ENCODE results near the gene HAO1.

The HAO1 gene

DNA sequence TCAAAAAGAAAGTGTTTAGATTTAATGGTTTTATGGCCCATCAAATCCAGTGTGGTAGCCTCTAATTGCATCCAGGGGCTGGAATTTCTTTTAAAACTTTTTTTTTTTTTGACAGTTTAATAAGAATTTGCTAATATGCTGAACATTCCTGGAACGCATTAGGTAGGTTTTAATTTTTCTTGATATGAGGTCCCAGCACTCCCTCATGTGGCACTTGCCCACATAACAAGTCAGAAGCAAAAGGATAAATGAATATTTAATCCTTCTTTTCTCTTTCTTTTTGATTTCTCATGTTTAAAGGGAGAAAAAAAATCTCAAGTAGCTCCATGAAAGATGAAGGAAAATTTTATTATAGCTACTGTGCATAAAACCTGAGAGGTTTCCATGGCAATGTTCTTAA, 13.5 kb downstream of the HAO1 start:
- no peak for DNase-seq (ENCODE audit: low read depth in 2 of 2)

- DNase-seq (ENCODE audit: low read depth in 2 of 2), result no peak
Measured at GRCh38 chr20:7926323-7926722, 13.9 kb downstream of the HAO1 start.

- no peak for DNase-seq (ENCODE audit: low read depth in 2 of 2)
Measured at GRCh38 chr20:7924692-7925091, 15.6 kb downstream of the HAO1 start.

GRCh38 chr20:7916648-7917047, 23.6 kb downstream of the HAO1 start:
- no peak for DNase-seq (ENCODE audit: low read depth in 2 of 2)

GRCh38 chr20:7912551-7912950, 27.7 kb downstream of the HAO1 start:
- no peak for DNase-seq (ENCODE audit: low read depth in 2 of 2)

GRCh38 chr20:7911586-7912330, 28.5 kb downstream of the HAO1 start:
- DNase-seq (ENCODE audit: low read depth in 2 of 2), result no peak

- no peak for DNase-seq (ENCODE audit: low read depth in 2 of 2)
Measured at GRCh38 chr20:7908905-7909304, 31.4 kb downstream of the HAO1 start.

- no peak for DNase-seq (ENCODE audit: low read depth in 2 of 2)
Measured at GRCh38 chr20:7903429-7903828, 36.8 kb downstream of the HAO1 start.

GRCh38 chr20:7902879-7903278, 37.4 kb downstream of the HAO1 start:
- DNase-seq (ENCODE audit: low read depth in 2 of 2), result no peak

DNA sequence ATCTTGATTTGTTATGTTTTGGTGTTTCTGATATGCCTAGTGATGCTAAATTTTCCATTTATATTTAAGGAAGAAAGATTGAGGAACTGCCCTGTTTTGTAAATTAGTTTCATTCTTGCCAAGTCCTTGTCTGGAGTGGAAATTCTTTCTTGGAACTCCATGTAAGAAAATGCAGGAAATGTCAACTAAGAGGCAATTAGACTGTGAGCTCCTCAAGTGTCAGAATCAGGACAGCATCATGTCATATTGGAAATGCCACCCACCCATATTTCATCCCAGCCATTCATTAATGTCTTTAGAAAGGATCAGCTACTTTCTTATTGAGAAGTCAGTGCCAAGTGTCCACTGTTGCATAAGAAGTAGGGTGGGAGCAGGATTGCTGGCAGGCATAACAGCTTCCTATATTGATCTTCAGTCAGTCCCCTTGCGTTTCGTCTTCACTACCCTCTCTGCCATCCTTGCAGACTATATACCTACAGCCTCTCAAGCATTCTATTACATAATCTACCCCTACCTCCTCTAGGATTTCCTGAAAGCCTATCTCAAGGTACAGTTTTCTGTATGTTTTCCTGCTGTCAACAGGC, 42.4 kb downstream of the HAO1 start:
- no peak for DNase-seq (ENCODE audit: low read depth in 2 of 2)

DNA sequence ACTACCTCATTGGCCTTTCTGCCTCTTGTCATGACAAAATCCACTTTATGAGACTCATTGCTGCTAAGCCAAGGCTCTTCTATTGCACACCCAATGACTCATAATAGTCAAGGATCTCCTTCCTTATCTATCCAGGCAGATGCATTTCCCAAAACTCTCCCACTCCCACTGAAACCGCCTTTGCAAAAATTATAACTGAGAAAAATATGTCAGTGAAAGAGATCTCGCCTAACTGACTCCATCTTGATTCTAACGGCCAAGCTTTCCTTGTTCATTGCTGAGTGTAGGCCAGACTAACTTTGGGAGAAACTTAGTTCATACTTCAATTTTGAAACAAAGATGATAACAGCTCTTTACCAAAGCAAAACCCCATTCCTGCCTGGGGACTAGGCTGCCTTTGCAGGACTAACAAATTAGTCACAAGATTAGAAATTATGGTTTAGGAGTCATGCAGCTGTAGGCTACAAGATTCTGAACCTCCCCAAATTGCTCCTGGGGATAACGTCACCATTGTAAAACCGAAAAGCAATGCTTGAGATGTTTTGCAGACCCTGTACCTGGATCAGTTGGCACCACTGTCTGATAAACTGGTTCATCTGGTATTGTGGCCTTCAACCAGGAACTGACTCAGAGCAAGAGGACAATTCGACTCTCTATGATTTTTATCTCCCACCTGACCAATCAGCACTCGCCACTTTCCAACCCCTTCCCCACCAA, 47.1 kb downstream of the HAO1 start:
- DNase-seq (ENCODE audit: low read depth in 2 of 2), result no peak

DNA sequence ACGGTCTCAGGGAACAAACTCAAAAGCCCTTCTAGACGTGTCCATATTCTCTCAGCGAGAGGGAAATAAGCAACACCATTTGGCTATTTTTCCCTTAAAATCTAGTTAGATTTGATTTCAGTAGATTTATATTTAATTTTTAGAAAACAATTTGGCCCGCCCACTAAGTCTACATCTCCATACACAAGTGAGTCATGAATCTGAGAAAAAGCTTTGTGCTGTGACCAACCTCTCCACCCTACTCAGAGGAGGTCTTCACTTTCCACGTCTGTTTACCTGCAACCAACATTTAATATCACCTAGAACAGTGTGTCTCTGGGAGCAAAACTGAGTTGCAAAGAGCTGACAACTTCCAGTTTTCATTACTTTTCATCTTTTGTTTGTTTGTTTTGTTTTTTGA, 48.6 kb downstream of the HAO1 start:
- DNase-seq (ENCODE audit: low read depth in 2 of 2), result no peak

- DNase-seq (ENCODE audit: low read depth in 2 of 2), result no peak
Measured at GRCh38 chr20:7889736-7890135, 50.5 kb downstream of the HAO1 start.

- no peak for DNase-seq (ENCODE audit: low read depth in 2 of 2)
Measured at GRCh38 chr20:7883741-7884140, 56.5 kb downstream of the HAO1 start.

GRCh38 chr20:7883309-7883708, 56.9 kb downstream of the HAO1 start:
- DNase-seq (ENCODE audit: low read depth in 2 of 2), result no peak

DNA sequence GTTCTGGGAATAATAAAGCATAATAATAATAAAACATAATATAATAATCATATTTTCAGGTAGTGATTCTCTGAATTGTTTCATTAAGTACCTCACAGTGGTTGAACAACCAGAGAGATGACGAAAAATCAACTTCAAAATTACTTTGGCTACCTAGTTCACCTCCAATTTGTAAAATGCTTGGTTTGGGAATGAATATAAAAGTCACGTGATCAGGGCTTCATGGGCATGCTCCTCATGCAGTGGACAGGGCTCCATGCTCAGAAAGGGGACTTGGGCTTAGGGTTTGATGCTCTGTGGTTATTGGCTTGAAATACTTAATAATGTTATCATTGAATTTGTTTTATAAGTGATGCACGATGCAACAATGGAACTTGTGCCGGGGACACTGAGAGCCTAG, 58.2 kb downstream of the HAO1 start:
- no peak for DNase-seq (ENCODE audit: low read depth in 2 of 2)

GRCh38 chr20:7881551-7881950, 58.7 kb downstream of the HAO1 start:
- no peak for DNase-seq (ENCODE audit: low read depth in 2 of 2)

DNA sequence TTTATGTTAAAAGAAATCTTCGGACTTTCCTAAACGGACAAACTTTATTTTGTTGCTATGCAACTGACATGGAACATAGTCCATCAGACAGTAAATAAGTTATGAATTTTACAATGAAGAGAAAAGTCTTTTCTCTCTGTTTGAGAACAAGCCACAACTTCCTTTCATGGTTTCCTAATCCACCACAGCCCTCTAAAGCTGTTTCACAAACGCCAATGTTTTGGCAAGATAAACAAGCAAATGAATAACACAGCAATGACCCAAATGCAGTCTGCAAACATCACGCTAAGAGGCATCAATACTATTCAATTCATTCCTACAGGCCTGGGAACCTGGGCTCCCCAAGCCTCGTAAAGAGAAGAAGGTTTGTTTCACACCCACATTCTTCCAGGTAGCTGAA, 60.4 kb downstream of the HAO1 start:
- no peak for DNase-seq (ENCODE audit: low read depth in 2 of 2)

DNA sequence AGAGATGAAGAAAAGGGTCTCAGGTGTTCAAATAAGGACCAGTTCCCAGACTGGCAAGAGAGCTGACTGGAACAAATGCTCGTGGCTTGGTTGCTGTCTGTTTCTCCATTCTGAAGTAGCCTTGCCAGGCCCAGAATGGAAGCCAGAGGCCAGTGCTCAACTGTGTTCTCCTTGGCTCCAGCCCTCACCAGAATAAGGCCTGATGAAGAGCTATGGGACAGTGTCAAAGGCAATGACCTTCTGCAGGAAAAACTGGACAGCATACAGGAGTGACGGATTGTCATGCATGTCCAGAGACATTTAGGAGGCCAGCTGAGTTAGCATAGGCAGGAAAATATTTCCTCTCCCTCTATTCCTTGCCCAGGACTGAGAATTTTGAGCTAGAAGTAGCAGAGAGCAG, 72.2 kb downstream of the HAO1 start:
- no peak for DNase-seq (ENCODE audit: low read depth in 2 of 2)

DNA sequence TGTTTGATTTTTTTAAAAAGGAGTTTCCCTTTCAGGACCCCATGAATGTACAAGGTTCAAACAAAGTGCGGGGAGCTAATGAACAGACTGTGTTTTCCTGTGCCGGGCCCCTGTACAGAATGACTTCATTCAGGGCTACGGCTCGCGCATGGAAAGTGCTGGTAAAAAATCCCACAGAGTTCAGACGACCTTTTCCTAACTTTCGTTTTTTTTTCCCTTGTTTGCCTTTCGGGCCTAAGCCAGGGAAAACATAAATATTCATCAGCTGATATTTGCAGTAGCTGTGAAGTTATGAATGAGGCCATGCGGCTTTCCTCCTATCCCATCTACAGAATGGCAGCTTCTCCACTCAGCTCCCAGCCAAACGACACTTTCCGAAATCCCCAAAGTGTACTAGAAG, 74.0 kb downstream of the HAO1 start:
- no peak for DNase-seq (ENCODE audit: low read depth in 2 of 2)

DNA sequence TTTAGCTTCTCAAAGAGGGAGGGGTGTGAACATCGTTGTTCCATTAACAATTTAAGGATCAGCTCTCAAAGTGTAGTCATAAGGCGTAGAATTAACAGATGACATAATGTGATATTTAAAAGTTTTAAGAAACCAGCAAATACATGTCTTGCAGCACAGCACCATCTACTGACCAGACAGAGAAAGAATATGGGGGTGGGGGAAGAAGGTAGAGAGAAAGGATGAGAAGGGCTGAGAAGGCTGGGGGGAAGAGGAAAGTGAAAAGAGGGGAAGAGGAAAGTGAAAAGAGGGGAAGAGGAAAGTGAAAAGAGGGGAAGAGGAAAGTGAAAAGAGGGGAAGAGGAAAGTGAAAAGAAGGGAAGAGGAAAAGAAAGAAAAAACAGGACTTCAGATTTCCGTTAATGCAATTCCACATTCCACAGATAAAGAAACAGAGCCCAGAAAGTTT, 80.9 kb downstream of the HAO1 start:
- no peak for DNase-seq (ENCODE audit: low read depth in 2 of 2)

- no peak for DNase-seq (ENCODE audit: low read depth in 2 of 2)
Measured at GRCh38 chr20:7858734-7859250, 81.5 kb downstream of the HAO1 start.

DNA sequence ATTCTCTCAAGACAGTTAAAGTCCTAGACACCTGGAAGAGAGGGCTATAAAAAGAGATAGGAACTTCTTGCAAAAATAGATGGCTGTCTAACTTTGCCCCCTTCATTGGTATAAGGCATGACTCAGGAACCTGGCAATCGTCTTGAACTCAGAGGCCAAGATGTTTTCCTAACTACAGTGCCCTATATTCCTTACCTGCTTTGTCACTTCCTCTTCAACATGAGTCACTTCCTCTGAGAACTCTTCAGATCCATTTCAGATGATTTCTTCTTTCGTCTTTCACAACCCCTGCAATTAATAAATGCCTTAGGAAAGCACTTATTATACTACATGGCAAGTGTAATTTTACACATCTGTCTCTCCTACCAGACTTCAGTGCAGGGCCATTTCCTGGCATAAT, 83.5 kb downstream of the HAO1 start:
- DNase-seq (ENCODE audit: low read depth in 2 of 2), result no peak
